Upper lobe of left lung (tissue), 4 donors: ENCODE results near the gene DUSP12.

Experiments
- POLR2A ChIP-seq, 4 donors: fragments of 450-650 bp; IDR thresholded peaks; one replicate each; pipeline ENCODE4 v1.5.1; 2016 to 2017; ENCODE audit warnings: antibody characterized with exemption in 4 of 4, mild to moderate bottlenecking in 2 of 4
- POLR2AphosphoS5 ChIP-seq, 2 donors: sonication (generic); formaldehyde crosslinking; IDR thresholded peaks; one replicate each; pipeline ENCODE4 v1.5.1; 2017; ENCODE audit warnings: antibody characterized with exemption in 2 of 2
- TF ChIP-seq, protein P1 (sequence below), 6 experiments: fragments of 450-650 bp in 4 of 6; fragments of 200-600 bp in 2 of 6; sonication (generic) in 2 of 6; IDR thresholded peaks; one replicate each; pipeline ENCODE4 v1.5.1; 2016 to 2019; ENCODE audit warnings: antibody characterized with exemption in 6 of 6

DNA sequence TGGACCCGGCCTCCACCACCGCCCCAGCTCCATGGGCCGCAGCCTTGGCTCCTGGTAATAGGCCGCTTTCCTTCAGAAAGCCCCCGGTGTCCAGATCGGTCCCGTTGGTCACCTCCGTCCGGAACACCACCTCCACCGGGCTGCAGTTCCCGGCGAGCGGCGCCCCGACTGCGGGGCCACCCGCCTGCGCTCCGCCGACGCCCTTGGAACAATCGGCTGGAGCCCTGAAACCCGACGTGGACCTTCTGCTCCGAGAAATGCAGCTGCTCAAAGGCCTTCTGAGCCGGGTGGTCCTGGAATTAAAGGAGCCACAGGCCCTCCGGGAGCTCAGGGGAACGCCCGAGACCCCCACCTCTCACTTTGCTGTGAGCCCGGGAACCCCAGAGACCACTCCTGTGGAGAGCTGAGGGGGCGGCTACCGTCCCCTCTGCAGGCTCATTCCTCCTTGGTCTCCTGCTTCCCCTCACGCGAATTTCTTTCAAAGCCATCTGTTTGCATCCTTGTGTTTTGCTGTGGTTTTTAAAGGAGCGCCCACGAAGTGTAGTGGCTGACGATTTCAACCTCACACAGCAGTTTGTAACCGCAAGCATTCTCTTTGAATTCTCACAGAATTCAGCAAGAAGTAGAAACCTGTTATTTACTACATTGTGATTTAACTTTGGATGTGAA is 22.2 kb upstream of the DUSP12 start:
- TF ChIP-seq, protein P1, sequence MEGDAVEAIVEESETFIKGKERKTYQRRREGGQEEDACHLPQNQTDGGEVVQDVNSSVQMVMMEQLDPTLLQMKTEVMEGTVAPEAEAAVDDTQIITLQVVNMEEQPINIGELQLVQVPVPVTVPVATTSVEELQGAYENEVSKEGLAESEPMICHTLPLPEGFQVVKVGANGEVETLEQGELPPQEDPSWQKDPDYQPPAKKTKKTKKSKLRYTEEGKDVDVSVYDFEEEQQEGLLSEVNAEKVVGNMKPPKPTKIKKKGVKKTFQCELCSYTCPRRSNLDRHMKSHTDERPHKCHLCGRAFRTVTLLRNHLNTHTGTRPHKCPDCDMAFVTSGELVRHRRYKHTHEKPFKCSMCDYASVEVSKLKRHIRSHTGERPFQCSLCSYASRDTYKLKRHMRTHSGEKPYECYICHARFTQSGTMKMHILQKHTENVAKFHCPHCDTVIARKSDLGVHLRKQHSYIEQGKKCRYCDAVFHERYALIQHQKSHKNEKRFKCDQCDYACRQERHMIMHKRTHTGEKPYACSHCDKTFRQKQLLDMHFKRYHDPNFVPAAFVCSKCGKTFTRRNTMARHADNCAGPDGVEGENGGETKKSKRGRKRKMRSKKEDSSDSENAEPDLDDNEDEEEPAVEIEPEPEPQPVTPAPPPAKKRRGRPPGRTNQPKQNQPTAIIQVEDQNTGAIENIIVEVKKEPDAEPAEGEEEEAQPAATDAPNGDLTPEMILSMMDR (IDR thresholded peaks at IDR 0.05): no peak
- peak in 1 of 4 donors; percentile 36 for TF ChIP-seq POLR2A (IDR thresholded peaks at IDR 0.05)
- TF ChIP-seq POLR2AphosphoS5 (IDR thresholded peaks at IDR 0.05): no peak
